ENCODE measurements around the gene TMEM115.
A peak's percentile ranks its signal among the peaks of the same experiment; 100 is the strongest.

TMEM115 gene

GRCh38 chr3:50342813-50343633 lies 16.3 kb downstream of the TMEM115 start:
- H3K4me3 ChIP-seq (ENCODE audit: low read depth in 1 of 2, low read length in 1 of 2): no peak overlapping the region
- no peaks in the 10 kb centered on the region for H3K9me3 ChIP-seq
- TF ChIP-seq CTCF (IDR thresholded peaks at IDR 0.05): no peak
- peak overlapping the region; percentile 100 for H3K27ac ChIP-seq
- no peaks in the 10 kb centered on the region for H3K27me3 ChIP-seq
- H3K36me3 ChIP-seq: peaks cover 6% of the 10 kb centered on the region
- H3K4me1 ChIP-seq (ENCODE audit: control insufficient read depth in 1 of 2, insufficient read depth in 1 of 2, low read depth in 1 of 2, low read length in 1 of 2): peaks cover 67 to 72% of the 10 kb centered on the region in 2 experiments

- no peaks in the 10 kb centered on the region for H3K9me3 ChIP-seq
- no peaks in the 10 kb centered on the region for H3K36me3 ChIP-seq
- H3K27ac ChIP-seq: peak overlapping the region; percentile 100
- no peaks in the 10 kb centered on the region for H3K27me3 ChIP-seq
- peaks cover 71 to 79% of the 10 kb centered on the region in 2 experiments for H3K4me1 ChIP-seq (ENCODE audit: control insufficient read depth in 1 of 2, insufficient read depth in 1 of 2, low read depth in 1 of 2, low read length in 1 of 2)
- TF ChIP-seq CTCF (IDR thresholded peaks at IDR 0.05): no peak
- peak overlapping the region; percentile 91 to 93 for H3K4me3 ChIP-seq (ENCODE audit: low read depth in 1 of 2, low read length in 1 of 2)
Observed at GRCh38 chr3:50341996-50342650, 17.2 kb downstream of the TMEM115 start.

- peaks cover 77 to 85% of the 10 kb centered on the region in 2 experiments for H3K4me1 ChIP-seq (ENCODE audit: control insufficient read depth in 1 of 2, insufficient read depth in 1 of 2, low read depth in 1 of 2, low read length in 1 of 2)
- peak overlapping the region; percentile 100 for H3K27ac ChIP-seq
Observed at GRCh38 chr3:50341537-50341936, 17.8 kb downstream of the TMEM115 start.

GRCh38 chr3:50340448-50341329 lies 18.6 kb downstream of the TMEM115 start, which contains the start of gene RASSF1:
Gene RASSF1, minus strand, starts transcription at chr3:50340836. Its CDS starts 31 bp downstream, at chr3:50340805.
- H3K27ac ChIP-seq: peak within 1 kb of the TSS; percentile 100
- no peaks in the 10 kb centered on the region for H3K27me3 ChIP-seq
- no peaks in the 10 kb centered on the region for H3K9me3 ChIP-seq
- H3K36me3 ChIP-seq: no peaks in the 10 kb centered on the region
- peak within 1 kb of the TSS; percentile 91 to 93 for H3K4me3 ChIP-seq (ENCODE audit: low read depth in 1 of 2, low read length in 1 of 2)
- peaks cover 82 to 83% of the 10 kb centered on the region in 2 experiments for H3K4me1 ChIP-seq (ENCODE audit: control insufficient read depth in 1 of 2, insufficient read depth in 1 of 2, low read depth in 1 of 2, low read length in 1 of 2)
- TF ChIP-seq CTCF (IDR thresholded peaks at IDR 0.05): no peak

More at GRCh38 chr3:50341537-50341936, 17.8 kb downstream of the TMEM115 start:
- Histone ChIP-seq H3K9me3 (no peaks in the 10 kb centered on the region), H3K36me3 (no peaks in the 10 kb centered on the region), H3K27me3 (no peaks in the 10 kb centered on the region), H3K4me3 (ENCODE audit: low read depth in 1 of 2, low read length in 1 of 2) (peak overlapping the region; percentile 91 to 93)
- TF ChIP-seq CTCF (IDR thresholded peaks at IDR 0.05): no peak

GRCh38 chr3:50340147-50340447 lies 19.2 kb downstream of the TMEM115 start:
- TF ChIP-seq CTCF (IDR thresholded peaks at IDR 0.05): no peak
- Histone ChIP-seq H3K36me3 (no peaks in the 10 kb centered on the region), H3K4me3 (ENCODE audit: low read depth in 1 of 2, low read length in 1 of 2) (peak overlapping the region; percentile 91 to 93), H3K4me1 (ENCODE audit: control insufficient read depth in 1 of 2, insufficient read depth in 1 of 2, low read depth in 1 of 2, low read length in 1 of 2) (peaks cover 77% of the 10 kb centered on the region in 2 experiments), H3K27me3 (no peaks in the 10 kb centered on the region), H3K27ac (peak overlapping the region; percentile 100), H3K9me3 (no peaks in the 10 kb centered on the region)

All from neutrophil (primary cell).